Measurements from ENCODE around the gene SRMS. TPM values are rescaled to one million over a fixed set of nuclear protein-coding genes. Genes with fewer than 3 reads are reported as not detected.

Gene SRMS
- total RNA-seq, 1 donor from 2014 or later = not detected

GRCh38 chr20:63536241-63536977 is 11.1 kb downstream of the SRMS start:
- peak overlapping the region; percentile 28 to 42 for H3K4me3 ChIP-seq
- H3K27ac ChIP-seq = peak overlapping the region; percentile 65
- no peak for DNase-seq (ENCODE audit: extremely low spot score in 2 of 2)
- no peak for TF ChIP-seq POLR2AphosphoS5 (IDR thresholded peaks at IDR 0.05; ENCODE audit: insufficient read depth in 1 of 2, low read depth in 1 of 2)
- no peak for TF ChIP-seq POLR2A (IDR thresholded peaks at IDR 0.05)
- TF ChIP-seq CTCF (IDR thresholded peaks at IDR 0.05) = no peak
- no peaks in the 10 kb centered on the region for H3K27me3 ChIP-seq
- H3K4me1 ChIP-seq = peaks cover 47% of the 10 kb centered on the region
- H3K36me3 ChIP-seq = no peaks in the 10 kb centered on the region
- intact Hi-C loops (cut with DNase I) = loop anchor here (2.0 kb wide), 1 partner anchor 438 kb away; no protein-coding TSS in a partner anchor
- H3K9me3 ChIP-seq = no peaks in the 10 kb centered on the region

- peak overlapping the region in 1 of 2 donors; percentile 12 for H3K4me3 ChIP-seq
- H3K4me1 ChIP-seq = peaks cover 47% of the 10 kb centered on the region
- intact Hi-C loops (cut with DNase I) = no loop called here
- no peaks in the 10 kb centered on the region for H3K9me3 ChIP-seq
- no peak for DNase-seq (ENCODE audit: extremely low spot score in 2 of 2)
- H3K27me3 ChIP-seq = no peaks in the 10 kb centered on the region
- H3K36me3 ChIP-seq = no peaks in the 10 kb centered on the region
- peak overlapping the region; percentile 26 for H3K27ac ChIP-seq
- TF ChIP-seq POLR2A (IDR thresholded peaks at IDR 0.05) (no peak), POLR2AphosphoS5 (IDR thresholded peaks at IDR 0.05; ENCODE audit: insufficient read depth in 1 of 2, low read depth in 1 of 2) (peak in 1 of 2 donors; percentile 49)
Measured at GRCh38 chr20:63534831-63535651, 12.5 kb downstream of the SRMS start.

- peaks cover 47% of the 10 kb centered on the region for H3K4me1 ChIP-seq
- peak overlapping the region; percentile 26 for H3K27ac ChIP-seq
Measured at GRCh38 chr20:63534427-63534830, 13.1 kb downstream of the SRMS start.

DNA sequence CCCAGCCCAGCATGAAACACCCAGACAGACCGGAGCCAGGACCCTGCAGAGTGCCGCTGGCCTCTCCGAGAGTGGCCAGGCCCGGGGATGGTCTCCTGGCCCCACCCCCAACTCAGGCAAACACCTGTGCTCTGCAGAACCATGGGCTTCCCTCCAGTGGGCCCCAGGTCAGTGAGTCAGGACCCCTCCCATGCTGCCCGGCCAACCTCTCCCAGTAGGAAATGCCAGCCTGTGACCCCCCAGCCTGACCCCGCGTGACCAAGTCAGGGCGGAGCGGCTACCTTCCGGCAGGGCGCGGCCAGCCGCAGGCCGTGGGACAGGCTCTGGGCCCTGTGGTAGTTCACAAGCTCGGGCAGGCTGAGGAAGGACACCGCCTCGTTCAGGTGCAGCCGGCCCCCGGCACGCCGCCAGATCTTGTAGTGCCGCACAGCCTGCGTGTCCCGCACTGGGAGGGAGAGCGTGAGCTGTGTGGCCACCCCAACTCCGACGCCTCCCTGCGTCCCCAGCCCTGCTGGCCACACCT is 13.6 kb downstream of the SRMS start:
- peak; percentile 12 to 36 for TF ChIP-seq POLR2AphosphoS5 (IDR thresholded peaks at IDR 0.05; ENCODE audit: insufficient read depth in 1 of 2, low read depth in 1 of 2)
- no peak for TF ChIP-seq CTCF (IDR thresholded peaks at IDR 0.05)
- TF ChIP-seq POLR2A (IDR thresholded peaks at IDR 0.05) = no peak
- no peak for DNase-seq (ENCODE audit: extremely low spot score in 2 of 2)
- H3K27me3 ChIP-seq = no peaks in the 10 kb centered on the region
- H3K36me3 ChIP-seq = no peaks in the 10 kb centered on the region
- H3K27ac ChIP-seq = peak overlapping the region; percentile 26
- H3K9me3 ChIP-seq = no peaks in the 10 kb centered on the region
- H3K4me3 ChIP-seq = peak overlapping the region in 1 of 2 donors; percentile 4
- intact Hi-C loops (cut with DNase I) = no loop called here
- H3K4me1 ChIP-seq = peaks cover 46% of the 10 kb centered on the region

More at GRCh38 chr20:63534427-63534830, 13.1 kb downstream of the SRMS start:
- DNase-seq (ENCODE audit: extremely low spot score in 2 of 2) = no peak
- H3K27me3 ChIP-seq = no peaks in the 10 kb centered on the region
- H3K9me3 ChIP-seq = no peaks in the 10 kb centered on the region
- no peaks in the 10 kb centered on the region for H3K36me3 ChIP-seq
- H3K4me3 ChIP-seq = peak overlapping the region in 1 of 2 donors; percentile 4
- intact Hi-C loops (cut with DNase I) = no loop called here
- TF ChIP-seq POLR2A (IDR thresholded peaks at IDR 0.05) = no peak
- no peak for TF ChIP-seq POLR2AphosphoS5 (IDR thresholded peaks at IDR 0.05; ENCODE audit: insufficient read depth in 1 of 2, low read depth in 1 of 2)
- no peak for TF ChIP-seq CTCF (IDR thresholded peaks at IDR 0.05)

DNA sequence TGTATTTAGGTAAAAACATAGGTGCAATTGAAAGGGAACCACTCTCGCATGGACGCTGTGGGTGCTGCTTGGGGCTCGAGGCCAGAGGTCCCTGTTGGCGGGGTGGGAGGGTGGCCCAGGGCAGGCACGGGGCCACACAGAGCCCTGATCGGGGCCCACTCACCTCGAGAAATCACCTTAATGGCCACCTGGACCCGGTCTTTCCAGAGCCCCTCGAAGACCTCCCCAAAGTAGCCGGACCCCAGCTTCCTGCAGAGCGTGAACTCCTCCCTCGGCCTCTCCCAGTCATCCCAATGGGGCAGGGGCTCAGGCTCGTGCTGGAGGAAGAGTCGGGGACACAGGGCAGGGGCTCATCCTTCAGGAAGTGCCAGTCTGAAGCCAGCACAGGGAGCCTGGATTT is 14.2 kb downstream of the SRMS start:
- no peaks in the 10 kb centered on the region for H3K36me3 ChIP-seq
- intact Hi-C loops (cut with DNase I) = no loop called here
- no peak overlapping the region for H3K4me3 ChIP-seq
- no peak for TF ChIP-seq POLR2A (IDR thresholded peaks at IDR 0.05)
- no peak for TF ChIP-seq POLR2AphosphoS5 (IDR thresholded peaks at IDR 0.05; ENCODE audit: insufficient read depth in 1 of 2, low read depth in 1 of 2)
- TF ChIP-seq CTCF (IDR thresholded peaks at IDR 0.05) = no peak
- H3K27ac ChIP-seq = no peak overlapping the region
- H3K9me3 ChIP-seq = no peaks in the 10 kb centered on the region
- peaks cover 41% of the 10 kb centered on the region for H3K4me1 ChIP-seq
- DNase-seq (ENCODE audit: extremely low spot score in 2 of 2) = no peak
- H3K27me3 ChIP-seq = no peaks in the 10 kb centered on the region
